ENCODE measurements around the gene OR52W1. TPM values are rescaled to one million over a fixed set of nuclear protein-coding genes. Genes with fewer than 3 reads are reported as not detected.

OR52W1 gene
- total RNA-seq, 1 experiment from 2014 or later: not detected

- Histone ChIP-seq H3K9ac (ENCODE audit: low read length) (no peak overlapping the region), H3K79me2 (ENCODE audit: insufficient read depth, low read length) (no peaks in the 10 kb centered on the region), H3K4me3 (replicated peaks in 1 of 2; ENCODE audit: low read depth in 1 of 2, low read length in 2 of 2) (no peak overlapping the region), H3K27me3 (ENCODE audit: insufficient read depth, low read length) (no peaks in the 10 kb centered on the region), H4K20me1 (ENCODE audit: insufficient read depth) (no peaks in the 10 kb centered on the region), H3K27ac (ENCODE audit: low read depth, low read length) (no peak overlapping the region), H3K36me3 (ENCODE audit: control insufficient read depth in 1 of 2, insufficient read depth in 2 of 2, low read length in 2 of 2) (no peaks in the 10 kb centered on the region), H3K9me3 (ENCODE audit: control insufficient read depth in 1 of 2, insufficient read depth in 1 of 2, low read depth in 1 of 2, low read length in 2 of 2) (no peaks in the 10 kb centered on the region), H3K9me2 (ENCODE audit: insufficient read depth) (no peaks in the 10 kb centered on the region), H3K4me2 (ENCODE audit: low read length) (no peak overlapping the region), H2AFZ (ENCODE audit: low read depth, low read length, poor library complexity, severe bottlenecking) (no peak overlapping the region), H3K4me1 (ENCODE audit: control insufficient read depth in 1 of 2, insufficient read depth in 2 of 2, low read length in 2 of 2) (no peaks in the 10 kb centered on the region)
- ATAC-seq: no peak
- ChIA-PET POLR2A (no interaction called here), CTCF (interaction anchor here (2.0 kb wide), 1 partner anchor 10 kb away, joined by 6 read pairs; no protein-coding TSS in a partner anchor), RAD21 (ENCODE audit: low non-redundant PET in 1 of 2, low total read pairs in 2 of 2, uncharacterized antibody in 2 of 2, unreplicated experiment in 2 of 2) (no interaction called here)
- no peak for DNase-seq (ENCODE audit: low read depth, low spot score)
- BruUV-seq (replicated peaks): no TSS peak
- intact Hi-C loops (cut with micrococcal nuclease): no loop called here
- TF ChIP-seq ZBTB33 (IDR thresholded peaks at IDR 0.05; ENCODE audit: extremely low read depth, insufficient replicate concordance, low read length): no peak
- no peak for TF ChIP-seq RAD21 (IDR thresholded peaks at IDR 0.05; ENCODE audit: low read depth)
- no peak for TF ChIP-seq POLR2AphosphoS5 (IDR thresholded peaks at IDR 0.05; ENCODE audit: low read depth, low read length)
- TF ChIP-seq EZH2phosphoT487 (IDR thresholded peaks at IDR 0.05; ENCODE audit: borderline replicate concordance): no peak
- TF ChIP-seq JUND (IDR thresholded peaks at IDR 0.05): no peak
- TF ChIP-seq ELF1 (IDR thresholded peaks at IDR 0.05; ENCODE audit: borderline replicate concordance, low read depth): no peak
- TF ChIP-seq CBX3 (IDR thresholded peaks at IDR 0.05; ENCODE audit: low read depth): no peak
- no peak for TF ChIP-seq EZH2 (IDR thresholded peaks at IDR 0.05)
- no peak for TF ChIP-seq EGR1 (IDR thresholded peaks at IDR 0.05; ENCODE audit: low read depth)
- no peak for TF ChIP-seq ATF3 (IDR thresholded peaks at IDR 0.05)
- TF ChIP-seq CTCF (IDR thresholded peaks at IDR 0.05 in 2 of 3, conservative IDR thresholded peaks at IDR 0.05 in 1 of 3; ENCODE audit: borderline replicate concordance in 1 of 3, insufficient read depth in 1 of 3, low read depth in 2 of 3, low read length in 2 of 3): no peak
- TF ChIP-seq YY1 (IDR thresholded peaks at IDR 0.05; ENCODE audit: extremely low read depth, insufficient replicate concordance, low read depth, low read length): no peak
- no peak for TF ChIP-seq ZFX (IDR thresholded peaks at IDR 0.05)
These were observed 42.3 kb downstream of the OR52W1 start for GRCh38 chr11:6241316-6241715.

Data from HCT116 (cell line).